GM13976 (cell line): Measurements from ENCODE around the gene HLA-B.

Source experiments
- DNase-seq: peaks from one replicate; pipeline ENCODE4 v3.0.0; 2012; ENCODE audit warnings: low spot score
- CTCF ChIP-seq: IDR thresholded peaks from 2 replicates; pipeline ENCODE4 v1.5.1; 2012; ENCODE audit warnings: borderline replicate concordance, mild to moderate bottlenecking; ENCODE audit not compliant: insufficient read depth; ENCODE audit errors: extremely low read depth, missing control alignments, control extremely low read depth
- in situ Hi-C: fragments of 300-500 bp; cut with MboI; formaldehyde crosslinking; loops from one replicate; pipeline ENCODE4 v1.12.0; 2022; ENCODE audit warnings: low sequenced_read_pairs, mixed read lengths, inconsistent platforms; ENCODE audit not compliant: unreplicated experiment

Gene HLA-B

GRCh38 chr6:31308845-31309175, 48.2 kb downstream of the HLA-B start:
- no peak for TF ChIP-seq CTCF
- in situ Hi-C loops: no loop called here
- no peak for DNase-seq

- peak; percentile 80 for DNase-seq
- in situ Hi-C loops: no loop called here
- no peak for TF ChIP-seq CTCF
Observed at GRCh38 chr6:31308050-31308844, 48.7 kb downstream of the HLA-B start.

- in situ Hi-C loops: no loop called here
- no peak for DNase-seq
- TF ChIP-seq CTCF: no peak
Observed at GRCh38 chr6:31307669-31308049, 49.3 kb downstream of the HLA-B start.

- in situ Hi-C loops: no loop called here
- DNase-seq: no peak
- TF ChIP-seq CTCF: no peak
Observed at GRCh38 chr6:31305703-31306219, 51.2 kb downstream of the HLA-B start.

- in situ Hi-C loops: no loop called here
- no peak for DNase-seq
- no peak for TF ChIP-seq CTCF
Observed at GRCh38 chr6:31304683-31305082, 52.3 kb downstream of the HLA-B start.
